NCI-H2171 treated with DMSO at 0.1 percent for 48 hours (cell line): ENCODE data around the gene EHF.
"Not testable (repeated sequence)": the region's sequence is repeated elsewhere in the genome, so short reads cannot be mapped to it uniquely, and the experiment has no call there.

Source experiments
- DNase-seq: peaks from one replicate; lab custom pipeline; 2025; lab: John Stamatoyannopoulos, UW

EHF gene

GRCh38 chr11:34668583-34669053 lies 47.7 kb downstream of the EHF start:
- no peak for DNase-seq

DNA sequence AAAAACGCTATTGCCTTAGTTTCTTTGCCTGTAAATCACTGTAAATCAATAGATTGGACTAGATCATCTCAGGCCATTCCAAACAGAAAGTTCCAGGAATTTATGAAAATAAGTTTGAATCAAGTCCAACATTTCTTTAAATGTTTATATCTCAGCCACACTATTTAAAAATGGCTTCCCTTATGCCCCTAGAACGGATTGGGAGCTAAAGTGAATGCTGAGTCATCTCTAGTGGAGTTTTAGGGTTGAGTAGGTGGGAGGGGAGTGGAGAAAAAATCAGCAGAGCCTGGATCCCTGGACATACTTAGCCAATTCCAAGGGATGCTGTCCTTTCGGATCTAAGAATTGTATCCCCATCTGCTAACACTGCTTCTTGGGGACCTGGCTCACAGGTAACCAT lies 48.6 kb downstream of the EHF start:
- DNase-seq, result no peak

- no peak for DNase-seq
Measured at GRCh38 chr11:34671117-34671516, 50.2 kb downstream of the EHF start.

DNA sequence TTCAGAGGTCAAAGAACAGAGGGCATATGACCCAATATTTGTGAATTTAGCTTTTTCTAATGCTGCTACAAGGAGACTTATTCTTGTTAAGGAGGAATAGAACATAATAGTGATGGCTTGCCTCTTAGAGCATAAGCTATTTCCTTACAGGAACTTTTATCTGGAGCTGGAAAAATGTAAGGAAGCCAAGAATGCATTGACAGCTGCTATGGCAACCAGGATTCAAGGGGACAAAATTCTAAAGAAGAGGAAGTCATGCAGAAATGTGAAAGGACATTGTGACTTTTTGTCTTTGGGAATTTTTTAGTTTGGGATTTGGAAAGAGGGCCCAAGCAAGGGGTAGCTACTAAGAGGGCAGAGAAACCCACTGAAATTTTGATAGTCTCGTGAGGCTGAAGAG lies 51.1 kb downstream of the EHF start:
- DNase-seq, result no peak

DNA sequence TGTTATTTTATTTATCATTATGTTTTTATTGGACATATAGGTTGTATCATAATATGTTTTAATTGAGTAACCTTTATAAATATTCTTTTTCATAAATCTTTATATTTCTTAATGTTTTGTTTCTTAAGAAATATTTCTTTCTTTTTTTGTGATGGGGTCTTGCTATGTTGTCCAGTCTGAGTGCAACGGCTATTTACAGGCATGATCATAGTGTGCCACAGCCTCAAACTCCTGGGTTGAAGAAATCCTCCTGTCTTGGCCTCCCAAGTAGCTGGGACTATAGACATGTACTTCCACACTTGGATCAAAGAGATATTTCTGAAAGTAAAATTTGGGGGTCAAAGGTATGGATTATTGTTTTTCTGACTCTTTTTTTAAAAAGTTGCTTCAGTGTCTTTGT lies 53.1 kb downstream of the EHF start:
- DNase-seq, result no peak

- no peak for DNase-seq
Measured at GRCh38 chr11:34676227-34676626, 55.3 kb downstream of the EHF start.

DNA sequence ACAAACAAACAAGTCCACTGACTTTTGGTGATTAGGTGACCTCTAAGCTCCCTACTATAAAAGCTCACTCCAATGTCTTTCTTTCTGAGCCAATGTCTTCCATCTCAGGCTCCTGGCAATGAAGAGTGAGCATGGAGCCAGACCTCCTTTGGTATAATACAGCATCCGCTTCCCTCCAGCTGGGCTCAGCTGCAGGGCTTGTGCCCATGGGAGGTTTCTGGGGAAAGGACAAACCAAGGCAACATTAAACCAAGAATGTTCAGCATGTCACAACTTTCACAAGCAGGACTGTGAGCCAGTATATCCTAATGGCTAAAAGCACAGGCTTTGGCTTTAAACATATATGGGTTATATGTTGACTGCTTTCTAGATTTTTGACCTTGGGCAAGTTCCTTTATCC lies 58.8 kb downstream of the EHF start:
- DNase-seq, result no peak

DNA sequence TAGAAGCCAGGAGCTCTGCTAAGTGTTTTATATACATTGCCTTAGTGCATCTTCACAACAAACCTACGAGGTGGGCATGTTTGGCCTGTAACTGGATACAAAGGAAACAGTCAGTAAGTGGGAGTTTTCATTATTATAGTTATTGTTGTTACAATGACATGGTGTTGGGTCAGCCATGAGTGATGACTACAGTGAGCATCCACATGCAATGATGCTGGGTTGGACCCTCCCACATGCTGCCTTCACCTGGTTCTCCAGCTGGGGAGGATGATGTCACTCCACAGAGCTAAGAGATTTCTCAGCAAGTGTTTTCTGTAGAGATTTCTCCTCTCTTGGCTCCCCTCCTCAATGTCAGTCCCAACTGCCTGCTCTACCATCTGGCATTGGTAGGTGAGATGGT lies 59.3 kb downstream of the EHF start:
- DNase-seq, result no peak

- no peak for DNase-seq
Measured at GRCh38 chr11:34680918-34681586, 60.2 kb downstream of the EHF start.

DNA sequence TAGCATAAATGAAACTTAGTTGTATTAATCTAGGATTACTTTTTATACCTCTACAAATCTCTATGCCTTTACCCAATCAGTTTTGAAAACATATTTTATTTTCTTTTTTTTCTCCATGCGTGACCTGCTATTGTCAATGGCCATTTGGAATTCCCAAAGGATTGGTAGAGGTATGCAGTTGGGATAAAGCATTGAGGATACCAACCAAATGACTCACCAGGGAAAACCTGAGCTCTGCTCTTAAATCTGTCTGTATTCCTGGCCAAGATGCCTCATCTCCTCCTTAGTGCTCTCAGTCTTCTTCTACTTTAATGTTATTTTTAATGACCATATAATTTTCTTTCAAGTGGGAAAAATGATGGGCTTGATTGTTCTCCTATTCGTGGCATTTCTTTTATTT lies 61.9 kb downstream of the EHF start:
- DNase-seq, result no peak

- DNase-seq, result no peak
Measured at GRCh38 chr11:34683396-34683795, 62.5 kb downstream of the EHF start.

DNA sequence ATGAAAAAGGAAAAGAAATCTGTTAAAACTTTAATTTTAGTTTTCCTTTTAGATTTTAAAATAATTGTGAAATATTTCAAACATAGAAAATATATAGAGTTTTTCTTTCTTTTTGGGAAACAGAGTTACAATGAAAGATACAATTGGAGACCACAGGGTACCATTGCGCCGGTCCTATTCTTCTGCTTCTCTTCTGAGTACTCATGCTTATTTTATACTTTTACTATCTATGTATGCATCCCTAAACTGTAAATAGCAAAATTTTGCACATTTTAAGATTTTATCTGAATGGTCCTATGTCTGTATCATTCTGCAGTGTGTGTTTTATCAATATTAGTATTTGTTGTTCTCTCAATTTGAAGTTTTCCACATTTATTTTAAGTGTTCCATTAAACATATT lies 65.0 kb downstream of the EHF start:
- no peak for DNase-seq

DNA sequence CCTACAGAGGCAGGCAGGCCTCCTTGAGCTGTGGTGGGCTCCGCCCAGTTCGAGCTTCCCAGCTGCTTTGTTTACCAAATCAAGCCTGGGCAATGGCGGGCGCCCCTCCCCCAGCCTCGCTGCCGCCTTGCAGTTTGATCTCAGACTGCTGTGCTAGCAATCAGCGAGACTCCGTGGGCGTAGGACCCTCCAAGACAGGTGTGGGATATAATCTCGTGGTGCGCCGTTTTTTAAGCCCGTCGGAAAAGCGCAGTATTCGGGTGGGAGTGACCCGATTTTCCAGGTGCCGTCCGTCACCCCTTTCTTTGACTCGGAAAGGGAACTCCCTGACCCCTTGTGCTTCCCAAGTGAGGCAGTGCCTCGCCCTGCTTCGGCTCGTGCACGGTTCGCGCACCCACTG lies 71.4 kb downstream of the EHF start:
- DNase-seq, result not testable (repeated sequence)

GRCh38 chr11:34696862-34697261 lies 76.0 kb downstream of the EHF start:
- no peak for DNase-seq

- no peak for DNase-seq
Measured at GRCh38 chr11:34706709-34707461, 86.0 kb downstream of the EHF start.

GRCh38 chr11:34707462-34707840 lies 86.6 kb downstream of the EHF start:
- no peak for DNase-seq
